CD4-positive, alpha-beta T cell treated with Interleukin-6 at 100 ng/mL for 8 hours (primary cell): Measurements from ENCODE around the gene HSCB.
"Not testable (repeated sequence)": the region's sequence is repeated elsewhere in the genome, so short reads cannot be mapped to it uniquely, and the experiment has no call there.

Experiments used
- DNase-seq: peaks from one replicate; pipeline ENCODE4 v3.0.0-alpha.2; 2020; ENCODE audit warnings: mixed read lengths, low spot score

Gene HSCB

GRCh38 chr22:28741200-28741784, 547 bp upstream of the HSCB start:
- DNase-seq = no peak

GRCh38 chr22:28742562-28742962, 723 bp downstream of the HSCB start:
- no peak for DNase-seq

- no peak for DNase-seq
Observed at GRCh38 chr22:28743852-28744251, 2.0 kb downstream of the HSCB start.

GRCh38 chr22:28750471-28750881, 8.6 kb downstream of the HSCB start:
- no peak for DNase-seq

- not testable (repeated sequence) for DNase-seq
Observed at GRCh38 chr22:28754512-28754911, 12.7 kb downstream of the HSCB start.

GRCh38 chr22:28759861-28760560, 18.2 kb downstream of the HSCB start:
- no peak for DNase-seq

- DNase-seq = no peak
Observed at GRCh38 chr22:28761449-28761755, 19.6 kb downstream of the HSCB start.

GRCh38 chr22:28762000-28762399, 20.2 kb downstream of the HSCB start:
- DNase-seq = not testable (repeated sequence)

GRCh38 chr22:28766628-28767027, 24.8 kb downstream of the HSCB start:
- DNase-seq = no peak

- DNase-seq = no peak
Observed at GRCh38 chr22:28768701-28769393, 27.0 kb downstream of the HSCB start.

- no peak for DNase-seq
Observed at GRCh38 chr22:28769394-28770085, 27.7 kb downstream of the HSCB start.

GRCh38 chr22:28771195-28771791, 29.5 kb downstream of the HSCB start:
- DNase-seq = no peak

GRCh38 chr22:28772633-28773460, 31.0 kb downstream of the HSCB start, which contains the start of gene CCDC117:
Gene CCDC117, plus strand, starts transcription at chr22:28772695. Its CDS starts 155 bp downstream, at chr22:28772850.
- peak; percentile 92 for DNase-seq

GRCh38 chr22:28773461-28773867, 31.6 kb downstream of the HSCB start:
- no peak for DNase-seq

GRCh38 chr22:28774378-28774777, 32.5 kb downstream of the HSCB start:
- no peak for DNase-seq

GRCh38 chr22:28779833-28780232, 38.0 kb downstream of the HSCB start:
- DNase-seq = no peak

- no peak for DNase-seq
Observed at GRCh38 chr22:28780296-28780695, 38.5 kb downstream of the HSCB start.

- no peak for DNase-seq
Observed at GRCh38 chr22:28783786-28784671, 42.2 kb downstream of the HSCB start.

- DNase-seq = no peak
Observed at GRCh38 chr22:28788601-28789000, 46.8 kb downstream of the HSCB start.

GRCh38 chr22:28791124-28791523, 49.3 kb downstream of the HSCB start:
- DNase-seq = no peak
